ENCODE results near the gene CCDC182.

CCDC182 gene

DNA sequence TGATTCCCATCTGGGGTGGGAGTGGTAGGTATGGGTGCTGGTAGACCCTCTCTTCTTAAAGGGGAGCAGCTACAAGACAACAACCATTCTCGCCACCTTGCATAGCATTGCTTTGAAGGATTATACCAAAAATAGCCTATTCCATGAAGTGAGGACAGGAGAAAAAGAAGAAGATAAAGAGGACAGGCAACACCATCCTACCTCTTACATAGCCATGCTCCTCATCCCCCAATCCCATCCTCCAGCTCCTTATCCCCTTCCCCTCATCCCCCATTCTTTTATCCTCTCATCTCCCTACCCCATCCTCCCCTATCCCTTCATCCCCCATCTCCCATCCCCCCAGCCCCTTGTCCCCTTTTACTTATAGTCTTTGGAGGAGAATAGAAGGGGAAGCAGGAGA lies 29.1 kb downstream of the CCDC182 start:
- TF ChIP-seq, protein P1, sequence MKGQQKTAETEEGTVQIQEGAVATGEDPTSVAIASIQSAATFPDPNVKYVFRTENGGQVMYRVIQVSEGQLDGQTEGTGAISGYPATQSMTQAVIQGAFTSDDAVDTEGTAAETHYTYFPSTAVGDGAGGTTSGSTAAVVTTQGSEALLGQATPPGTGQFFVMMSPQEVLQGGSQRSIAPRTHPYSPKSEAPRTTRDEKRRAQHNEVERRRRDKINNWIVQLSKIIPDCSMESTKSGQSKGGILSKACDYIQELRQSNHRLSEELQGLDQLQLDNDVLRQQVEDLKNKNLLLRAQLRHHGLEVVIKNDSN (IDR thresholded peaks at IDR 0.05), result no peak
- TF ChIP-seq EP300 (IDR thresholded peaks at IDR 0.05; ENCODE audit: borderline replicate concordance), result no peak

DNA sequence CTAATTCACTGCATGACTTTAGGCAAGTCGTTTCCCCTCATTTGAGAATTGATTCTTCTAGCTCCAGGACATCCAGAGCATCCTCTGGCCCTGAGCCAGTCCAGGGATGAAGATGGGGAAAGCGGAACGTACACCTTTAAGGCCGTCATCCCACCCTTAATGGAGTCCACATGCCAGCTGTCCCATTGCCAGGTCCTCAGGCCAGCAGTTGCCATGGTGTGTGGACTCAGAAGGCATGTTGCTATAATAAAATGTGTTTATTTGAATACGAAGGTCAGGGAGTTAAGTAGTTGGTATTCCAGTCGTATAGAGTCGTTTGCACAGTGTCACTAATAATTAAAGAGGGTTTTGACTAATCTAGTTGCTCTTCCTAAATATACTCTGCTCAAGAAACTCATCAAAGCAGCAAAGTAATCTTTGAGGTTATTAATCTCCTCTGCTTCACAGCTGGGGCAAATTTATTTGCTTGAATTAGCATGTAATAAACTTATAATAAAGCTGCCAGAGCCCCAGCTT lies 30.4 kb downstream of the CCDC182 start:
- TF ChIP-seq FOXM1 (IDR thresholded peaks at IDR 0.05; ENCODE audit: borderline replicate concordance, low read depth), result no peak
- no peak for TF ChIP-seq CEBPB (IDR thresholded peaks at IDR 0.05)
- TF ChIP-seq YY1 (IDR thresholded peaks at IDR 0.05; ENCODE audit: low read depth), result no peak
- TF ChIP-seq NFIC (IDR thresholded peaks at IDR 0.05), result no peak
- no peak for TF ChIP-seq EGR1 (IDR thresholded peaks at IDR 0.05)
- TF ChIP-seq TEAD4 (IDR thresholded peaks at IDR 0.05), result no peak
- TF ChIP-seq, protein P2, sequence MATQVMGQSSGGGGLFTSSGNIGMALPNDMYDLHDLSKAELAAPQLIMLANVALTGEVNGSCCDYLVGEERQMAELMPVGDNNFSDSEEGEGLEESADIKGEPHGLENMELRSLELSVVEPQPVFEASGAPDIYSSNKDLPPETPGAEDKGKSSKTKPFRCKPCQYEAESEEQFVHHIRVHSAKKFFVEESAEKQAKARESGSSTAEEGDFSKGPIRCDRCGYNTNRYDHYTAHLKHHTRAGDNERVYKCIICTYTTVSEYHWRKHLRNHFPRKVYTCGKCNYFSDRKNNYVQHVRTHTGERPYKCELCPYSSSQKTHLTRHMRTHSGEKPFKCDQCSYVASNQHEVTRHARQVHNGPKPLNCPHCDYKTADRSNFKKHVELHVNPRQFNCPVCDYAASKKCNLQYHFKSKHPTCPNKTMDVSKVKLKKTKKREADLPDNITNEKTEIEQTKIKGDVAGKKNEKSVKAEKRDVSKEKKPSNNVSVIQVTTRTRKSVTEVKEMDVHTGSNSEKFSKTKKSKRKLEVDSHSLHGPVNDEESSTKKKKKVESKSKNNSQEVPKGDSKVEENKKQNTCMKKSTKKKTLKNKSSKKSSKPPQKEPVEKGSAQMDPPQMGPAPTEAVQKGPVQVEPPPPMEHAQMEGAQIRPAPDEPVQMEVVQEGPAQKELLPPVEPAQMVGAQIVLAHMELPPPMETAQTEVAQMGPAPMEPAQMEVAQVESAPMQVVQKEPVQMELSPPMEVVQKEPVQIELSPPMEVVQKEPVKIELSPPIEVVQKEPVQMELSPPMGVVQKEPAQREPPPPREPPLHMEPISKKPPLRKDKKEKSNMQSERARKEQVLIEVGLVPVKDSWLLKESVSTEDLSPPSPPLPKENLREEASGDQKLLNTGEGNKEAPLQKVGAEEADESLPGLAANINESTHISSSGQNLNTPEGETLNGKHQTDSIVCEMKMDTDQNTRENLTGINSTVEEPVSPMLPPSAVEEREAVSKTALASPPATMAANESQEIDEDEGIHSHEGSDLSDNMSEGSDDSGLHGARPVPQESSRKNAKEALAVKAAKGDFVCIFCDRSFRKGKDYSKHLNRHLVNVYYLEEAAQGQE (IDR thresholded peaks at IDR 0.05; ENCODE audit: low read depth), result no peak
- no peak for TF ChIP-seq TAF1 (IDR thresholded peaks at IDR 0.05; ENCODE audit: low read depth)
- TF ChIP-seq EP300 (IDR thresholded peaks at IDR 0.05; ENCODE audit: borderline replicate concordance), result no peak

DNA sequence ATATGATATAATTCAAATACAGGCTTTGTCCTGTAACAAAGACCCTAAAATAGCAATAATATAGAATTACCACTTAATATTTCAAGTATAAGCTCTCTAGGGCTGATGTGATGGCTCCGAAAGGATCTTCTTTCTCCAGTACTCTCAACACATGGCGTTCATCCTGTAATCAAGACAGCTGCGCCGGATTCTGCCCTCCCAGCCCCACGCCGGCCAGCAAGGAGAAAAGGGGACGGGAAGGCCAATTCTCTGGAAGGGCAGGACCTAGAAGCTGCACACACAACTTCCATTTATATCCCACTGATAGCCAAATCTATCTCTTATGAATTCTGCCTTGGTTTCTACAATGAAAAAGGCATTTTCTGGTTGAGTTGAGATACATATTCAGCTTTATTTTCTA lies 32.0 kb downstream of the CCDC182 start:
- TF ChIP-seq CREB1 (IDR thresholded peaks at IDR 0.05; ENCODE audit: low read depth), result no peak
- TF ChIP-seq TAF1 (IDR thresholded peaks at IDR 0.05; ENCODE audit: low read depth), result no peak
- no peak for TF ChIP-seq NFIC (IDR thresholded peaks at IDR 0.05)
- TF ChIP-seq CEBPB (IDR thresholded peaks at IDR 0.05), result no peak
- TF ChIP-seq TEAD4 (IDR thresholded peaks at IDR 0.05), result no peak
- TF ChIP-seq, protein P3, sequence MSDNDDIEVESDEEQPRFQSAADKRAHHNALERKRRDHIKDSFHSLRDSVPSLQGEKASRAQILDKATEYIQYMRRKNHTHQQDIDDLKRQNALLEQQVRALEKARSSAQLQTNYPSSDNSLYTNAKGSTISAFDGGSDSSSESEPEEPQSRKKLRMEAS (IDR thresholded peaks at IDR 0.05), result no peak
- no peak for TF ChIP-seq YY1 (IDR thresholded peaks at IDR 0.05; ENCODE audit: low read depth)
- no peak for TF ChIP-seq ZBTB7A (IDR thresholded peaks at IDR 0.05; ENCODE audit: low read depth)
- TF ChIP-seq, protein P1 (IDR thresholded peaks at IDR 0.05), result no peak
- no peak for TF ChIP-seq RAD21 (IDR thresholded peaks at IDR 0.05; ENCODE audit: low read depth)

DNA sequence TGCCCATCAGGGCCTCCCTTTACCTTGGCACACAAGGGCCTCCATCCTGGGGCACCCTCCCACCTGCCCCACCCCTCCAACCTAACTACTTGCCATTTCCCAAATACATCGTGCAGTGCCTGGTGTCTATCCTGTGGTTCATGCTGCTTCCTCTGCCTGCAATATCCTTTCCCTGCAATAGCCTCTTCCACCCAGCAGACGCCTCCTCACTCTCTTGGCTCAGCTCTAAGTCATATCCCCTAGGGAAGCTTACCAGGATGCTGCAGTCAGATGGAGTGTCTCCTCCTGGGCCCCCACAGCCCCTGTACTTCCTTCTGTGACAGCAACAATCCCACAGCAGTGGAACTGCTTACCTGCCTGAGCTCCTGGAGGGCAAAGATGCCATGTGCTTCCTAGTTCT lies 36.7 kb downstream of the CCDC182 start:
- TF ChIP-seq ZBTB7A (IDR thresholded peaks at IDR 0.05; ENCODE audit: low read depth) (no peak), RAD21 (IDR thresholded peaks at IDR 0.05; ENCODE audit: low read depth) (no peak), CREB1 (IDR thresholded peaks at IDR 0.05; ENCODE audit: low read depth) (no peak), TAF1 (IDR thresholded peaks at IDR 0.05; ENCODE audit: low read depth) (no peak), CEBPB (IDR thresholded peaks at IDR 0.05) (no peak), YY1 (IDR thresholded peaks at IDR 0.05; ENCODE audit: low read depth) (no peak), EP300 (IDR thresholded peaks at IDR 0.05; ENCODE audit: borderline replicate concordance) (no peak), NFIC (IDR thresholded peaks at IDR 0.05) (no peak), TEAD4 (IDR thresholded peaks at IDR 0.05) (no peak), EGR1 (IDR thresholded peaks at IDR 0.05) (no peak), FOXM1 (IDR thresholded peaks at IDR 0.05; ENCODE audit: borderline replicate concordance, low read depth) (no peak), TCF12 (IDR thresholded peaks at IDR 0.05; ENCODE audit: low read depth) (no peak)
- TF ChIP-seq, protein P2 (IDR thresholded peaks at IDR 0.05; ENCODE audit: low read depth), result no peak
- TF ChIP-seq, protein P1 (IDR thresholded peaks at IDR 0.05), result no peak
- TF ChIP-seq, protein P3 (IDR thresholded peaks at IDR 0.05), result no peak

DNA sequence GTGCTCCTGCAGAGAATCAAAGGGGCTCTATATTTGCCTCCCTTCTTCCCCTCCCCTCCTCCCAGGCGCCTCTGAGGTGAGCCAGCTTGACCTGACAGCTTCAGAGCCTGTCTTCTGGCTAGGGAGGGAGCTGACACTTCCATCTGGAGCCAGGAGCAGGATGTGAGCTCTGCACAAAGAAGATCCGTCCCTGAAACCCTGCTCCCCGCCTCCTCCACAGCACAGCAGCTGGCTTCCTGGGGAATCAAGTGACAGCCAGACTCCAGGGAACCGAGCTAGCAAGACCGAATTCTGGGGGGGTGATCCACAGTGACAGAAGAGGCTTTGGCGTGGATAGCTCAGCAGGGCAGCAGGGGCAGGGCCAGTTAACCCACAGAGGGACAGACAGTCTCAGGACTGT lies 37.2 kb downstream of the CCDC182 start:
- TF ChIP-seq, protein P2 (IDR thresholded peaks at IDR 0.05; ENCODE audit: low read depth), result no peak
- no peak for TF ChIP-seq TAF1 (IDR thresholded peaks at IDR 0.05; ENCODE audit: low read depth)
- no peak for TF ChIP-seq CEBPB (IDR thresholded peaks at IDR 0.05)
- TF ChIP-seq, protein P1 (IDR thresholded peaks at IDR 0.05), result no peak
- no peak for TF ChIP-seq TEAD4 (IDR thresholded peaks at IDR 0.05)
- no peak for TF ChIP-seq RAD21 (IDR thresholded peaks at IDR 0.05; ENCODE audit: low read depth)
- no peak for TF ChIP-seq NFIC (IDR thresholded peaks at IDR 0.05)
- TF ChIP-seq YY1 (IDR thresholded peaks at IDR 0.05; ENCODE audit: low read depth), result no peak
- no peak for TF ChIP-seq ZBTB7A (IDR thresholded peaks at IDR 0.05; ENCODE audit: low read depth)
- TF ChIP-seq CREB1 (IDR thresholded peaks at IDR 0.05; ENCODE audit: low read depth), result no peak
- no peak for TF ChIP-seq EP300 (IDR thresholded peaks at IDR 0.05; ENCODE audit: borderline replicate concordance)
- TF ChIP-seq, protein P3 (IDR thresholded peaks at IDR 0.05), result no peak
